ENCODE results near the gene DNAAF2. TPM values are rescaled to one million over a fixed set of nuclear protein-coding genes. Genes with fewer than 3 reads are reported as not detected.

DNAAF2 gene
- total and polyA plus RNA-seq, 2 of the 13 experiments (the other 11 are each of a cell fraction or from before 2014, with no cell fraction given), result 6.1 to 13.6 TPM

DNA sequence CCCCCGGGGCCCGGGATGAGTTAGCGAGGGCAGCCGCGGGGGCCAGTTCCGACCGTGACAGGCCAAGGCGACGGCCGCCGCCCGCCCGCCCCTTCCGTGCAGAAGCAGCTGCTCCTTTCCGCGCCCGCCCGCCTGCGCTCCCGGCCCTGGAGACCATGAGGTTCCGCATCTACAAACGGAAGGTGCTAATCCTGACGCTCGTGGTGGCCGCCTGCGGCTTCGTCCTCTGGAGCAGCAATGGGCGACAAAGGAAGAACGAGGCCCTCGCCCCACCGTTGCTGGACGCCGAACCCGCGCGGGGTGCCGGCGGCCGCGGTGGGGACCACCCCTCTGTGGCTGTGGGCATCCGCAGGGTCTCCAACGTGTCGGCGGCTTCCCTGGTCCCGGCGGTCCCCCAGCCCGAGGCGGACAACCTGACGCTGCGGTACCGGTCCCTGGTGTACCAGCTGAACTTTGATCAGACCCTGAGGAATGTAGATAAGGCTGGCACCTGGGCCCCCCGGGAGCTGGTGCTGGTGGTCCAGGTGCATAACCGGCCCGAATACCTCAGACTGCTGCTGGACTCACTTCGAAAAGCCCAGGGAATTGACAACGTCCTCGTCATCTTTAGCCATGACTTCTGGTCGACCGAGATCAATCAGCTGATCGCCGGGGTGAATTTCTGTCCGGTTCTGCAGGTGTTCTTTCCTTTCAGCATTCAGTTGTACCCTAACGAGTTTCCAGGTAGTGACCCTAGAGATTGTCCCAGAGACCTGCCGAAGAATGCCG lies 13.7 kb downstream of the DNAAF2 start (continued):
- TF ChIP-seq, protein P1, sequence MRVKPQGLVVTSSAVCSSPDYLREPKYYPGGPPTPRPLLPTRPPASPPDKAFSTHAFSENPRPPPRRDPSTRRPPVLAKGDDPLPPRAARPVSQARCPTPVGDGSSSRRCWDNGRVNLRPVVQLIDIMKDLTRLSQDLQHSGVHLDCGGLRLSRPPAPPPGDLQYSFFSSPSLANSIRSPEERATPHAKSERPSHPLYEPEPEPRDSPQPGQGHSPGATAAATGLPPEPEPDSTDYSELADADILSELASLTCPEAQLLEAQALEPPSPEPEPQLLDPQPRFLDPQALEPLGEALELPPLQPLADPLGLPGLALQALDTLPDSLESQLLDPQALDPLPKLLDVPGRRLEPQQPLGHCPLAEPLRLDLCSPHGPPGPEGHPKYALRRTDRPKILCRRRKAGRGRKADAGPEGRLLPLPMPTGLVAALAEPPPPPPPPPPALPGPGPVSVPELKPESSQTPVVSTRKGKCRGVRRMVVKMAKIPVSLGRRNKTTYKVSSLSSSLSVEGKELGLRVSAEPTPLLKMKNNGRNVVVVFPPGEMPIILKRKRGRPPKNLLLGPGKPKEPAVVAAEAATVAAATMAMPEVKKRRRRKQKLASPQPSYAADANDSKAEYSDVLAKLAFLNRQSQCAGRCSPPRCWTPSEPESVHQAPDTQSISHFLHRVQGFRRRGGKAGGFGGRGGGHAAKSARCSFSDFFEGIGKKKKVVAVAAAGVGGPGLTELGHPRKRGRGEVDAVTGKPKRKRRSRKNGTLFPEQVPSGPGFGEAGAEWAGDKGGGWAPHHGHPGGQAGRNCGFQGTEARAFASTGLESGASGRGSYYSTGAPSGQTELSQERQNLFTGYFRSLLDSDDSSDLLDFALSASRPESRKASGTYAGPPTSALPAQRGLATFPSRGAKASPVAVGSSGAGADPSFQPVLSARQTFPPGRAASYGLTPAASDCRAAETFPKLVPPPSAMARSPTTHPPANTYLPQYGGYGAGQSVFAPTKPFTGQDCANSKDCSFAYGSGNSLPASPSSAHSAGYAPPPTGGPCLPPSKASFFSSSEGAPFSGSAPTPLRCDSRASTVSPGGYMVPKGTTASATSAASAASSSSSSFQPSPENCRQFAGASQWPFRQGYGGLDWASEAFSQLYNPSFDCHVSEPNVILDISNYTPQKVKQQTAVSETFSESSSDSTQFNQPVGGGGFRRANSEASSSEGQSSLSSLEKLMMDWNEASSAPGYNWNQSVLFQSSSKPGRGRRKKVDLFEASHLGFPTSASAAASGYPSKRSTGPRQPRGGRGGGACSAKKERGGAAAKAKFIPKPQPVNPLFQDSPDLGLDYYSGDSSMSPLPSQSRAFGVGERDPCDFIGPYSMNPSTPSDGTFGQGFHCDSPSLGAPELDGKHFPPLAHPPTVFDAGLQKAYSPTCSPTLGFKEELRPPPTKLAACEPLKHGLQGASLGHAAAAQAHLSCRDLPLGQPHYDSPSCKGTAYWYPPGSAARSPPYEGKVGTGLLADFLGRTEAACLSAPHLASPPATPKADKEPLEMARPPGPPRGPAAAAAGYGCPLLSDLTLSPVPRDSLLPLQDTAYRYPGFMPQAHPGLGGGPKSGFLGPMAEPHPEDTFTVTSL (CRISPR knock-in tag; IDR thresholded peaks at IDR 0.05; ENCODE audit: borderline replicate concordance), result no peak
- TF ChIP-seq ZNF343 (CRISPR knock-in tag; IDR thresholded peaks at IDR 0.05) (no peak), ZKSCAN5 (CRISPR knock-in tag; IDR thresholded peaks at IDR 0.05) (no peak), REXO4 (CRISPR knock-in tag; IDR thresholded peaks at IDR 0.05; ENCODE audit: borderline replicate concordance) (0 out of 2 replicates have a peak, but pooled peaks have one; percentile 37), ZNF337 (CRISPR knock-in tag; IDR thresholded peaks at IDR 0.05; ENCODE audit: borderline replicate concordance, low read depth) (0 out of 2 replicates have a peak, but pooled peaks have one; percentile 40), IKZF4 (CRISPR knock-in tag; IDR thresholded peaks at IDR 0.05; ENCODE audit: borderline replicate concordance, low read depth, not compliant biosample characterization) (peak; percentile 65), ZNF607 (CRISPR knock-in tag; IDR thresholded peaks at IDR 0.05; ENCODE audit: borderline replicate concordance) (0 out of 2 replicates have a peak, but pooled peaks have one; percentile 0), MBD4 (IDR thresholded peaks at IDR 0.05; ENCODE audit: borderline replicate concordance, low read length) (no peak), ZNF557 (CRISPR knock-in tag; IDR thresholded peaks at IDR 0.05) (no peak), AGO2 (optimal IDR thresholded peaks at IDR 0.05; ENCODE audit: low read depth, low read length) (peak; percentile 80), SOX13 (IDR thresholded peaks at IDR 0.05) (no peak), SOX13 (CRISPR knock-in tag; conservative IDR thresholded peaks at IDR 0.05 in 1 of 2, IDR thresholded peaks at IDR 0.05 in 1 of 2) (no peak), ZNF224 (CRISPR knock-in tag; IDR thresholded peaks at IDR 0.05) (0 out of 2 replicates have a peak, but pooled peaks have one; percentile 6), AGO1 (IDR thresholded peaks at IDR 0.05; ENCODE audit: low read depth, low read length, poor library complexity, severe bottlenecking) (no peak), SAP130 (CRISPR knock-in tag; IDR thresholded peaks at IDR 0.05; ENCODE audit: low read depth) (no peak), IKZF1 (IDR thresholded peaks at IDR 0.05) (no peak), ZFP90 (CRISPR knock-in tag; IDR thresholded peaks at IDR 0.05; ENCODE audit: borderline replicate concordance) (0 out of 2 replicates have a peak, but pooled peaks have one; percentile 49)
- TF ChIP-seq, protein P2, sequence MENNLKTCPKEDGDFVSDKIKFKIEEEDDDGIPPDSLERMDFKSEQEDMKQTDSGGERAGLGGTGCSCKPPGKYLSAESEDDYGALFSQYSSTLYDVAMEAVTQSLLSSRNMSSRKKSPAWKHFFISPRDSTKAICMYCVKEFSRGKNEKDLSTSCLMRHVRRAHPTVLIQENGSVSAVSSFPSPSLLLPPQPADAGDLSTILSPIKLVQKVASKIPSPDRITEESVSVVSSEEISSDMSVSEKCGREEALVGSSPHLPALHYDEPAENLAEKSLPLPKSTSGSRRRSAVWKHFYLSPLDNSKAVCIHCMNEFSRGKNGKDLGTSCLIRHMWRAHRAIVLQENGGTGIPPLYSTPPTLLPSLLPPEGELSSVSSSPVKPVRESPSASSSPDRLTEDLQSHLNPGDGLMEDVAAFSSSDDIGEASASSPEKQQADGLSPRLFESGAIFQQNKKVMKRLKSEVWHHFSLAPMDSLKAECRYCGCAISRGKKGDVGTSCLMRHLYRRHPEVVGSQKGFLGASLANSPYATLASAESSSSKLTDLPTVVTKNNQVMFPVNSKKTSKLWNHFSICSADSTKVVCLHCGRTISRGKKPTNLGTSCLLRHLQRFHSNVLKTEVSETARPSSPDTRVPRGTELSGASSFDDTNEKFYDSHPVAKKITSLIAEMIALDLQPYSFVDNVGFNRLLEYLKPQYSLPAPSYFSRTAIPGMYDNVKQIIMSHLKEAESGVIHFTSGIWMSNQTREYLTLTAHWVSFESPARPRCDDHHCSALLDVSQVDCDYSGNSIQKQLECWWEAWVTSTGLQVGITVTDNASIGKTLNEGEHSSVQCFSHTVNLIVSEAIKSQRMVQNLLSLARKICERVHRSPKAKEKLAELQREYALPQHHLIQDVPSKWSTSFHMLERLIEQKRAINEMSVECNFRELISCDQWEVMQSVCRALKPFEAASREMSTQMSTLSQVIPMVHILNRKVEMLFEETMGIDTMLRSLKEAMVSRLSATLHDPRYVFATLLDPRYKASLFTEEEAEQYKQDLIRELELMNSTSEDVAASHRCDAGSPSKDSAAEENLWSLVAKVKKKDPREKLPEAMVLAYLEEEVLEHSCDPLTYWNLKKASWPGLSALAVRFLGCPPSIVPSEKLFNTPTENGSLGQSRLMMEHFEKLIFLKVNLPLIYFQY (CRISPR knock-in tag; IDR thresholded peaks at IDR 0.05; ENCODE audit: borderline replicate concordance), result peak; percentile 74; the same call in 1 of the 2 replicates
- TF ChIP-seq, protein P3, sequence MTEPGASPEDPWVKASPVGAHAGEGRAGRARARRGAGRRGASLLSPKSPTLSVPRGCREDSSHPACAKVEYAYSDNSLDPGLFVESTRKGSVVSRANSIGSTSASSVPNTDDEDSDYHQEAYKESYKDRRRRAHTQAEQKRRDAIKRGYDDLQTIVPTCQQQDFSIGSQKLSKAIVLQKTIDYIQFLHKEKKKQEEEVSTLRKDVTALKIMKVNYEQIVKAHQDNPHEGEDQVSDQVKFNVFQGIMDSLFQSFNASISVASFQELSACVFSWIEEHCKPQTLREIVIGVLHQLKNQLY (CRISPR knock-in tag; IDR thresholded peaks at IDR 0.05), result no peak
